DND-41 (cell line): Measurements from ENCODE around the gene SMPDL3B.

Experiments used
- ATAC-seq: fragments of 200-7000 bp; cut with Tn5 transposase; 3 replicates; pipeline ENCODE4 v1.9.1; 2021; ENCODE audit warnings: low read depth; ENCODE audit not compliant: insufficient read depth
- DNase-seq: peaks from one replicate; pipeline ENCODE4 v3.0.0-alpha.2; 2020
- H2AFZ ChIP-seq: 2 replicates; pipeline ENCODE4 v1.6.0; 2012; ENCODE audit warnings: low read depth, low read length
- H3K27ac ChIP-seq: 2 replicates; pipeline ENCODE4 v1.5.1; 2012; ENCODE audit warnings: low read length, inconsistent platforms
- H3K27me3 ChIP-seq: fragments of 200-600 bp; sonication (generic); 2 replicates; pipeline ENCODE4 v1.6.0; 2012; ENCODE audit warnings: low read length, mild to moderate bottlenecking, inconsistent platforms; ENCODE audit not compliant: insufficient read depth, poor library complexity
- H3K36me3 ChIP-seq: 2 replicates; pipeline ENCODE4 v1.5.1; 2012; ENCODE audit warnings: low read length, inconsistent platforms; ENCODE audit not compliant: insufficient read depth
- H3K4me1 ChIP-seq: 2 replicates; pipeline ENCODE4 v1.5.1; 2012; ENCODE audit warnings: mild to moderate bottlenecking, low read length; ENCODE audit not compliant: insufficient read depth
- H3K4me2 ChIP-seq: 2 replicates; pipeline ENCODE4 v1.6.0; 2012; ENCODE audit warnings: mild to moderate bottlenecking, moderate library complexity, low read length, inconsistent platforms; ENCODE audit not compliant: insufficient read depth
- H3K4me3 ChIP-seq, 2 experiments: fragments of 200-600 bp in 1 of 2; shearing (Covaris generic) in 1 of 2; 2 replicates each; pipeline ENCODE4 v1.5.1; 2012 to 2016; ENCODE audit warnings: inconsistent platforms in 2 of 2, low read length in 2 of 2, mild to moderate bottlenecking in 2 of 2, low read depth in 1 of 2, moderate library complexity in 1 of 2
- H3K79me2 ChIP-seq: 2 replicates; pipeline ENCODE4 v1.6.0; 2012; ENCODE audit warnings: low read length, inconsistent platforms; ENCODE audit not compliant: insufficient read depth
- H3K9ac ChIP-seq: 2 replicates; pipeline ENCODE4 v1.6.0; 2012; ENCODE audit warnings: low read depth, mild to moderate bottlenecking, inconsistent platforms, low read length, moderate library complexity
- H3K9me3 ChIP-seq: 2 replicates; pipeline ENCODE4 v1.5.1; 2012; ENCODE audit warnings: low read length, moderate library complexity, mild to moderate bottlenecking, inconsistent platforms; ENCODE audit not compliant: insufficient read depth, severe bottlenecking
- H4K20me1 ChIP-seq: 2 replicates; pipeline ENCODE4 v1.6.0; 2012; ENCODE audit warnings: low read length; ENCODE audit not compliant: insufficient read depth
- CTCF ChIP-seq: IDR thresholded peaks from 2 replicates; pipeline ENCODE4 v1.5.1; 2012; ENCODE audit warnings: borderline replicate concordance, low read length, moderate library complexity, mild to moderate bottlenecking; ENCODE audit not compliant: poor library complexity, severe bottlenecking; ENCODE audit errors: extremely low read depth
- EZH2 ChIP-seq: IDR thresholded peaks from 3 replicates; pipeline ENCODE4 v1.6.1; 2012; ENCODE audit warnings: borderline replicate concordance, low read depth, mild to moderate bottlenecking, moderate library complexity, low read length, inconsistent platforms; ENCODE audit not compliant: severe bottlenecking

SMPDL3B gene

GRCh38 chr1:27974417-27974781 is 39.6 kb downstream of the SMPDL3B start:
- Histone ChIP-seq H3K4me3 (no peak overlapping the region), H4K20me1 (no peaks in the 10 kb centered on the region), H3K27me3 (no peaks in the 10 kb centered on the region), H3K4me2 (no peak overlapping the region), H3K36me3 (peaks cover 27% of the 10 kb centered on the region), H2AFZ (no peak overlapping the region), H3K9me3 (no peaks in the 10 kb centered on the region), H3K4me1 (no peaks in the 10 kb centered on the region), H3K9ac (no peak overlapping the region), H3K27ac (no peak overlapping the region), H3K79me2 (no peaks in the 10 kb centered on the region)
- no peak for TF ChIP-seq CTCF
- no peak for TF ChIP-seq EZH2
- no peak for ATAC-seq
- DNase-seq = no peak

- no peaks in the 10 kb centered on the region for H3K79me2 ChIP-seq
- peak; percentile 82 for ATAC-seq
- no peak for DNase-seq
- H3K4me3 ChIP-seq = no peak overlapping the region
- H3K9ac ChIP-seq = no peak overlapping the region
- no peak overlapping the region for H2AFZ ChIP-seq
- H3K4me1 ChIP-seq = no peaks in the 10 kb centered on the region
- H3K9me3 ChIP-seq = no peaks in the 10 kb centered on the region
- no peak overlapping the region for H3K27ac ChIP-seq
- no peaks in the 10 kb centered on the region for H4K20me1 ChIP-seq
- TF ChIP-seq CTCF (peak; percentile 65), EZH2 (no peak)
- H3K4me2 ChIP-seq = no peak overlapping the region
- H3K36me3 ChIP-seq = peaks cover 13% of the 10 kb centered on the region; the same call in 1 of the 2 replicates
- H3K27me3 ChIP-seq = no peaks in the 10 kb centered on the region
Measured at GRCh38 chr1:27979151-27979858, 44.5 kb downstream of the SMPDL3B start.

GRCh38 chr1:27979859-27980201 is 45.0 kb downstream of the SMPDL3B start:
- Histone ChIP-seq H3K9me3 (no peaks in the 10 kb centered on the region), H4K20me1 (no peaks in the 10 kb centered on the region), H3K27me3 (no peaks in the 10 kb centered on the region), H3K27ac (no peak overlapping the region), H3K4me2 (no peak overlapping the region), H2AFZ (no peak overlapping the region), H3K79me2 (no peaks in the 10 kb centered on the region), H3K4me3 (no peak overlapping the region), H3K9ac (no peak overlapping the region), H3K4me1 (no peaks in the 10 kb centered on the region), H3K36me3 (peaks cover 8% of the 10 kb centered on the region; the same call in 1 of the 2 replicates)
- ATAC-seq (no peak), DNase-seq (no peak)
- TF ChIP-seq CTCF (no peak), EZH2 (no peak)
